Measurements from ENCODE around the gene PDE10A. TPM values are rescaled to one million over a fixed set of nuclear protein-coding genes. Genes with fewer than 3 reads are reported as not detected.

Gene PDE10A
- total RNA-seq, 1 experiment from 2014 or later, result 0.31 TPM

DNA sequence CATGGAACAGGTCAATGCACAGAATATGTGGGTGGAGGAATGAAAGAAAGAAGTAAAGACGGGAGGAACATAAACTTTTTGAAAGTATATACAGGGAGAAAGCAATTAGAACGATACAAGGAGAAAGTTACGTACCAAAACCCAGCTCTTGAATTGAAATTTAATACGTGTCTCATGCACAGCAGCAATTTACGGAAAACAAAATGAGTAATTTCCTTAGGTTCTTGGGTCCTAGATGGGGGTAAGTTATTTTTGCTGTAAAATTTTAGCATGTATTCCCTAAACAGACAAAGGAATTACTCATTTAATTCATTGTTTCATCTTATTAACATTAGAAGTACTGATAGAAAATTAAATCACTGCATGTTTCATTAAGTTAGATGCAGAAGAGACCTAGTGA is 75.8 kb downstream of the PDE10A start:
- H3K27ac Mint-ChIP-seq, result no peak overlapping the region

More for the DNA sequence above, 75.8 kb downstream of the PDE10A start:
- Histone ChIP-seq H2BK120ac (ENCODE audit: low read depth, low read length, poor library complexity, severe bottlenecking) (no peak overlapping the region), H3K14ac (ENCODE audit: insufficient read depth, low read length) (no peak overlapping the region), H3K79me1 (ENCODE audit: insufficient read depth, low read depth, low read length, poor library complexity, severe bottlenecking) (no peaks in the 10 kb centered on the region), H4K5ac (ENCODE audit: insufficient read length, low read depth, low read length) (no peak overlapping the region), H3K9me3 (ENCODE audit: control insufficient read depth, low read depth, low read length) (no peaks in the 10 kb centered on the region), H3K4me1 (ENCODE audit: insufficient read depth, low read length) (no peaks in the 10 kb centered on the region), H4K91ac (ENCODE audit: insufficient read length, low read depth, low read length) (no peak overlapping the region), H4K20me1 (ENCODE audit: control insufficient read depth, insufficient read depth, insufficient read length) (no peaks in the 10 kb centered on the region), H3K27me3 (ENCODE audit: insufficient read depth, low read length) (no peaks in the 10 kb centered on the region), H4K8ac (replicated peaks; ENCODE audit: insufficient read length, low read depth, low read length) (no peak overlapping the region), H3T11ph (ENCODE audit: low read length) (no peak overlapping the region), H3K56ac (ENCODE audit: insufficient read length, low read depth, low read length) (no peak overlapping the region), H3K4me2 (ENCODE audit: insufficient read depth, insufficient read length, low read length) (no peak overlapping the region), H2BK5ac (ENCODE audit: insufficient read length, low read length) (no peak overlapping the region), H2AFZ (ENCODE audit: low read length) (no peak overlapping the region), H3K23me2 (ENCODE audit: insufficient read length, low read depth, low read length, poor library complexity, severe bottlenecking) (no peaks in the 10 kb centered on the region), H3K27ac (ENCODE audit: insufficient read length, low read depth, low read length) (no peak overlapping the region), H2AK5ac (ENCODE audit: insufficient read length, low read length) (no peak overlapping the region), H2BK20ac (ENCODE audit: low read depth, low read length, poor library complexity, severe bottlenecking) (no peak overlapping the region), H2BK12ac (ENCODE audit: insufficient read length, low read depth, low read length) (no peak overlapping the region), H3K4ac (ENCODE audit: low read depth, low read length) (no peak overlapping the region), H3K9ac (ENCODE audit: extremely low read depth, insufficient read length, low read length) (no peak overlapping the region), H2BK15ac (ENCODE audit: low read depth, low read length) (no peak overlapping the region), H3K23ac (ENCODE audit: insufficient read length, low read depth, low read length) (no peak overlapping the region), H3K18ac (ENCODE audit: insufficient read length, low read depth, low read length) (no peak overlapping the region), H3K79me2 (ENCODE audit: insufficient read depth, low read length) (no peaks in the 10 kb centered on the region)
- no peak for DNase-seq
- Mint-ChIP-seq H3K9me3 (peaks cover 2 to 12% of the 10 kb centered on the region in 2 experiments; a peak in 2 of 5 replicates), H3K27me3 (ENCODE audit: low read depth) (no peaks in the 10 kb centered on the region; the same call in 1 of the 2 replicates), H3K4me1 (peaks cover 6% of the 10 kb centered on the region in 2 experiments), H3K36me3 (ENCODE audit: insufficient read depth in 1 of 3, low read depth in 3 of 3) (peaks cover 0 to 5% (median 3%) of the 10 kb centered on the region in 3 experiments; a peak in 4 of 7 replicates), H3K4me3 (no peak overlapping the region)
- 100% methylated on average over 1 of the region's 5 CpGs for WGBS (ENCODE audit: extremely low coverage, insufficient read length, low lambda C conversion rate)
- TF ChIP-seq, protein P1, sequence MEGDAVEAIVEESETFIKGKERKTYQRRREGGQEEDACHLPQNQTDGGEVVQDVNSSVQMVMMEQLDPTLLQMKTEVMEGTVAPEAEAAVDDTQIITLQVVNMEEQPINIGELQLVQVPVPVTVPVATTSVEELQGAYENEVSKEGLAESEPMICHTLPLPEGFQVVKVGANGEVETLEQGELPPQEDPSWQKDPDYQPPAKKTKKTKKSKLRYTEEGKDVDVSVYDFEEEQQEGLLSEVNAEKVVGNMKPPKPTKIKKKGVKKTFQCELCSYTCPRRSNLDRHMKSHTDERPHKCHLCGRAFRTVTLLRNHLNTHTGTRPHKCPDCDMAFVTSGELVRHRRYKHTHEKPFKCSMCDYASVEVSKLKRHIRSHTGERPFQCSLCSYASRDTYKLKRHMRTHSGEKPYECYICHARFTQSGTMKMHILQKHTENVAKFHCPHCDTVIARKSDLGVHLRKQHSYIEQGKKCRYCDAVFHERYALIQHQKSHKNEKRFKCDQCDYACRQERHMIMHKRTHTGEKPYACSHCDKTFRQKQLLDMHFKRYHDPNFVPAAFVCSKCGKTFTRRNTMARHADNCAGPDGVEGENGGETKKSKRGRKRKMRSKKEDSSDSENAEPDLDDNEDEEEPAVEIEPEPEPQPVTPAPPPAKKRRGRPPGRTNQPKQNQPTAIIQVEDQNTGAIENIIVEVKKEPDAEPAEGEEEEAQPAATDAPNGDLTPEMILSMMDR (conservative IDR thresholded peaks at IDR 0.05), result no peak

Measured in H9 (cell line).